GM12872 (cell line): ENCODE measurements around the gene SMIM3.

ENCODE experiments used
- CTCF ChIP-seq: IDR thresholded peaks from 3 replicates; pipeline ENCODE4 v1.5.1; 2011; ENCODE audit warnings: low read depth, mild to moderate bottlenecking, low read length, moderate library complexity; ENCODE audit not compliant: insufficient read depth

SMIM3 gene

GRCh38 chr5:150762211-150762610, 16.3 kb upstream of the SMIM3 start:
- TF ChIP-seq CTCF = no peak

GRCh38 chr5:150763023-150763769, 15.4 kb upstream of the SMIM3 start:
- no peak for TF ChIP-seq CTCF

DNA sequence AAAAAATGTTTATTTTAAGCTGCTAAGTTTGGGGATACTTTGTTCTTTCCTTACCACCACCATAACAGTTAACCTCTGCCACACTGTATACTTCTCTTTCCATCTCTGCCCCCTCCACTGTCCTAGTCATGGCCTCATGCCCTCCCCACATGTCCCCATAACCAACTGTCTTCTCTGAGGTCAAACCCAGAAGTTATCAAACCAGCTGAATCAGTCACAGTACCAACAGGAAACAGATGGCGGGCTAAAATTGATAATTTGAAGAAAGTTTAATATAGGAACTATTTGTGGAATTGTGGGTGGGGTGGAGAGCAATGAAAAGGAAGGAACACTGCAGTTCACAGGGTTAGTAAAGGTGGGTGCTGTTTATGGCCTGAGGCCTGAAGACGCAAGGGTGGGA, 14.0 kb upstream of the SMIM3 start:
- TF ChIP-seq CTCF = no peak

GRCh38 chr5:150765011-150765798, 13.4 kb upstream of the SMIM3 start:
- TF ChIP-seq CTCF = no peak

- no peak for TF ChIP-seq CTCF
These were observed 12.8 kb upstream of the SMIM3 start for GRCh38 chr5:150765799-150766169.

GRCh38 chr5:150766251-150766650, 12.3 kb upstream of the SMIM3 start:
- no peak for TF ChIP-seq CTCF

DNA sequence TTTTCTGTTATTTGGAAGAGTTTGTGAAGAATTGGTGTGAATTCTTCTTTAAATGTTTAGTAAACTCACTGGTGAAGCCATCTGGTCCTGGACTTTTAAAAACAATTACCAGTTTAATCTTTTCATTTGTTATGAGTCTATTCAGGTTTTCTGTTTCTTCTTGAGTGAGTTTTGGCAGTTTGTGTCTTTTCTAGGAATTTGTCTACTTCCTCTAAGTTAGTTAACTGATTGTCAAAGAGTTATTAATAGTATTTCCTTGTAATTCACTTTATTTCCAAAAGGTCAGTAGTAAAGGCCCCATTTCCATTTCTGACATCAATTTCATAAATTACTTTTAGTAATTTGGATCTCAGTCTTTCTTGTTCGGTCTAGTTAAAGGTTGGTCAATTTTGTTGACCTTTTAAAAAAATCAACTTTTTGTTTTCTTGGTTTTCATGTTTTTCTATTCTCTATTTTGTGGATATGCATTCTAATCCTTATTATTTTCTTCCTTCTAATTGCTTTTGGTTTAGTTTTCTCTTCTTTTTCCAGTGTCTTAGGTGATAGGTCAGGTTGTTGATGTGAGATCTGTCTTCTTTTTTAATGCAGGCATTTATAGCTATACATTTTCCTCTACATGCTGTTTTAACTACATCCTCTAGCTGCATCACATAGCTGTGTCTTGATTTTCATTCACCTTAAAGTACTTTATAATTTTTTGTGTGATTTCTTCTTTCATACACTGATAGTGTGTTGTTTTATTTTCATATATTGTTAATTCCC, 7.3 kb upstream of the SMIM3 start:
- TF ChIP-seq CTCF = no peak
